HG02588 (cell line): Measurements from ENCODE around the gene GALT.

Experiments
- ATAC-seq: cut with Tn5 transposase; IDR thresholded peaks from one replicate; pipeline ENCODE4 v1.9.1; 2021; ENCODE audit warnings: mild to moderate bottlenecking, moderate library complexity; ENCODE audit not compliant: unreplicated experiment

GALT gene

GRCh38 chr9:34651321-34651720 is 4.8 kb downstream of the GALT start:
- no peak for ATAC-seq

DNA sequence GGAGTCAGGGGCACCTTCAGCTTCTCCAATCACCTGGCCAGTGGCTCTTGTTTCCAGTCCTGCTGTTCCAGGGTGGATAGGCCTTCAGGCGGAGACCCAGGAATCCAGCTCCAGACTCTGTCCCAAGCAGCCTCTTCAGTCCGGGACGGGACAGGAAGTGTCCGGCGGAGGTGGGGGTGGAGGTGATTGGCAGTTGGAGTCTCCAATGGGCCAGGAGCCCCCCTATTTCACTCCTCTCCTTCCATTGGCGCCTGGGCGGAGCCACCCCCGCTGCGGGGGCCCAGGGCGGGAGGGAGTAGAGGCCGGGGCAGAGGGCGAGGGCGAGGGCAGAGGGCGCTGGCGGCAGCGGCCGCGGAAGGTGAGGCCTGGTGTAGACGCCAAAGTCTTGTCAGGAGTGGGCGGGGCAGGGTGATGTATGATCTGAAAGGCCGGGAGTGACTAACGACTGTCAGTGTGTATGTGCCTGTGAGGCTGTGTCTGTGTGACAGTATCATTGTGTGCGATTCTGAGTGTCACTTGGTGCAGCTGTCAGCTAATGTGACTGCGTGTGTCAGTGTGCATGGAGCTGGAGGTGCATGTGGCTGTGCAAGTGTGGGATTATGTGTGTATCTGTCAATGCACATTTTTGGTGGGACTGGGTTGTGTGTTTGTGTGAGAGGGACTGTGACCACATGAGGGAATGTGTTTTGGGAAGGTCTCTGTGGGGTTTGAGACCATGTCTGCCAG is 5.6 kb downstream of the GALT start, which contains the start of gene IL11RA:
Gene IL11RA, plus strand, starts transcription at position 310 of the 726 bp plus-strand sequence. CDS start 3,033 bp downstream, outside the sequence.
- ATAC-seq: no peak

GRCh38 chr9:34652602-34653000 is 6.1 kb downstream of the GALT start:
- no peak for ATAC-seq

GRCh38 chr9:34653151-34654072 is 6.9 kb downstream of the GALT start:
- no peak for ATAC-seq

- no peak for ATAC-seq
Observed at GRCh38 chr9:34654323-34655051, 8.0 kb downstream of the GALT start.

- no peak for ATAC-seq
Observed at GRCh38 chr9:34655394-34655793, 8.9 kb downstream of the GALT start.

DNA sequence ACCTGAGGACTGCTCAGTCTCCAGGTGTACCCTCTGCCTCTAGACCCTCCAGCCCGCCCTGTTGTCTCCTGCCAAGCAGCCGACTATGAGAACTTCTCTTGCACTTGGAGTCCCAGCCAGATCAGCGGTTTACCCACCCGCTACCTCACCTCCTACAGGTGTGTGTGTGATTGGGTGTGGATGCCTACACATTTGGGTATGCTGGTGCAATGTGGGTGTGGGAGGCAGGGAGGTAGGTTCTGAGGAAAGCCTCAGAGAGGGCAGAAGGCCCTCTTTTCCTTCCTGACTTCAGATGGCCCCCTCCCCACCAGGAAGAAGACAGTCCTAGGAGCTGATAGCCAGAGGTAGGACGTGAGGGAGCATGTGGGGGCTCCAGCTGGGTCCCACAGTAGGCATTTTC is 10.5 kb downstream of the GALT start:
- no peak for ATAC-seq

- ATAC-seq: no peak
Observed at GRCh38 chr9:34658461-34658860, 12.0 kb downstream of the GALT start.

DNA sequence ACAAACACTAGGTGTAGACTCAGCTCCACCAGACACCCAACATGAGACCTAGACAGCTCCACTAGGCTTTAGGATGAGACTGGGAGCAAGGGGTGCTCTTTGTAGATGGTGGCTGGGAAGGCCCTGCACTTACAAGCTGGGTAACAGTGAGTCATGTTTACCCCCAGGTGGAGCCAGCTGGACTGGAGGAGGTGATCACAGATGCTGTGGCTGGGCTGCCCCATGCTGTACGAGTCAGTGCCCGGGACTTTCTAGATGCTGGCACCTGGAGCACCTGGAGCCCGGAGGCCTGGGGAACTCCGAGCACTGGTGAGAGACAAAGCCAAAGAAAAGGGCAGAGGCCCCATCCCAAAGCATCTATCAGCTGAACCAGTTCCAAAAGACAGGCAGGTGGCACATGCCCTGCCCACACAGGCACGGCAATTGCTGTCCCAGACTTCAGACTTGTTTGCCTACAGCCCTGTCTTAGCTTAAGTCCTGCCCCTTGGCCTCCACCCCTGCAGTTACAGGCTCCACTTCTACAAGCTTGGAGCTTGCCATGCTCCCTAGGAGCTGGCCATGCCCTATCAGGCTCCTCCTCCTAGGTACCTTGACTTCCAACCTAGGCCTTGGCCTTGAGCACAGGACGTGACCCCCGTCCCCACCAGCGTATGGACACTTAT is 13.2 kb downstream of the GALT start:
- ATAC-seq: no peak

DNA sequence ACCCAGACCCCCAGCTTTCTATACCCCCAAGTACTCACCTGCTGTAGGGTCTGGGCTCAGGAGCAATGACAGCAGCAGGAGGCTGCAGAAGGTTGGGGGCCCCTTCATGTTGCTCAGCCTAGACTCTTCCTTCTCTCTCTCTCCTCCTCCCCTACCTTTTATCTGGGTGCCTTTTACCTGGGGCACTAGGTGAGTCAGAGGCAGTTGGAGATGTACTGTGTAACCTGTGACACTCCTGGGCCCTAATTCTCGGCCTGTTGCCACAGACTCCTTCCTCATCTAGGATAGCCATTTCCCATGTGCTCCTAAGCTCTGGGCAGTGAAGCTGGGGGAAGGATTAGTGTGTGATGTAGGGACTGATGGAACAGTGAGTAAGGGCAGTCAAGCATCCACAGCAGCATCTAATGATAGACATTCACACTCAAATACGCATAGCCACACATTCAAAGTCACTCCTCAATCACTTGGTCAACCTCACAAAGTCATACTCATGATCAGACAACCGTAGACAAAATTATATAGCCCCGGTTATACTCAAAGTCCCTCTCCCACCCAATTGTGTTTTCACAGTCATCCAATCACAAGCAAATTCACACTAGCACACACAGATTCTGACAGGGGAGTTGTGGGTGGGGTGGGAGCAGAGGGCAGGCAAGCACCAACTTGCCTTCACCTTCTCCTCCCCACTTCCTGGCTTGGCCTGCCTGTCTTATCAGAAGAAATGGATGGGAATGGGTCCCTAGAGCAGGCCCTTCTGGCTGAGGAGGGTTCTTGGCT is 16.2 kb downstream of the GALT start, which contains the start of gene CCL27:
Gene CCL27, minus strand, starts transcription at position 132 of the 777 bp plus-strand sequence. Its CDS starts 24 bp downstream, at position 108.
- no peak for ATAC-seq

DNA sequence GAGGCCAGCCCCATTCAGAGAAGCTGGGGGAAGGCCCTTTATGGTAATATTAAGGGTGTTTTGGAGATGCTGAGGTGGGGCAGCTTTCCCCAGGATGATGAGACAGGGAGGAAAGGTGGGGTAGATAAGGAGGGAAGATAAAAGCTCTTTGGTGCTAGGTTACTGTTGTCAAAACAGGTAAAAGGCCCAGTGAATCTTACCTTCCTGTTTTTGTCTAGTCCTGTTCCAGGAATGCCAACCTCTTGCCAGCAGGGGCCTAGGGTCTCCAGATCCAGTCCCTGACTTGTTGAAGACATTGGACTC is 16.8 kb downstream of the GALT start:
- no peak for ATAC-seq

DNA sequence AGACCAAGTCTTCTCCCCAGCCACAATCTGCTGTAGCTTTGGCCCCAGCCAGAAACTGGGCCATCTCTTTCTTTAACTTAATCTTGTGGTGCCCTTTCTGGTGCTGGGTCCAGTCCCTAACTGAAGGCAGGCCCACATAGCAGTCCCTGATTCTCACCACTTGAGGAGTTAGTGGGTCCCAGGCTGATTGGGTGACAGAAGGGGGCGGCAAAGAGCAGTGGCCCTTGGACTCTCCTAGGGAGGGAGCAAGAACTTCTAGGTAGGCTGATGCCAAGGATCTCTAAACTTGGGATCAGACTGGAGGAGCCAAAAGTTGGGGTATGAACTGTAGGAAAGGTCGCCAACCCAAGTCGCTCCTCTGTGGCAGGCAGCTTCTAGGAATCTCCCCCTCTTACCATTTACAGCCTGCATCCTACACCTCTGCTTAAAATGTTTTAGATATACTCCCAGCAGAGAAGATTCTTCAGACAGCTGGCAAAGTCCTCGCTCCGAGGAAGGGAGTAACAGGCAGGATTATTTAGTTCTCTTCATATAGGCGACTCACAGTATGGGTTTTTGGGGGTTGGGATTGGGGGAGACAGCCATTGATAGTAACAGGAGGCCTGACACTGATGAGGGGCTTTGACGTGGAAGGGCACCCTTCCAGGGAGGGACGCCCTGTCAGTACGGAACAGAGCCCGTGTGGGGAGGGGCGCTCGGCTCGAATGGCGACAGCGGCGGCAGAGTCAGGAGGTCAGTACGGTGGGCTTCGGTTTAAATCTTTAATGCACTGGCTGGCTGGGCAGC is 18.0 kb downstream of the GALT start:
- peak; percentile 62 for ATAC-seq

DNA sequence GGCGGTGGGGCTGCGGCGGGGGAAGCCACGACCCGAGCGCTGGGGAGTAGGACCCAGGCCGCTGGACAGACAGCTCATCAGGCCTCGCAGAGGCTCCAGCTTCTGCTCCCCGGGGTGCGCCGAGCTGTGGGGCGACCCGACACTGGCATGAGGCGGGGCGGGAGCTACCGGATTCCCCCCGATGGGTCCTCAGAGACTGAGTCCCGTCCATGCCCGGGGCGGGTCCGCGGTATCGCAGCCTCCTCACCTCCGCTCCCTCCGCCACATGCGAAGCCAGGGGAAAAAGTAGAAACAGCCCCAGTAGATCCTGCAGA is 18.5 kb downstream of the GALT start:
- peak; percentile 19 for ATAC-seq

GRCh38 chr9:34665381-34666250 is 19.1 kb downstream of the GALT start:
- ATAC-seq: peak; percentile 62

DNA sequence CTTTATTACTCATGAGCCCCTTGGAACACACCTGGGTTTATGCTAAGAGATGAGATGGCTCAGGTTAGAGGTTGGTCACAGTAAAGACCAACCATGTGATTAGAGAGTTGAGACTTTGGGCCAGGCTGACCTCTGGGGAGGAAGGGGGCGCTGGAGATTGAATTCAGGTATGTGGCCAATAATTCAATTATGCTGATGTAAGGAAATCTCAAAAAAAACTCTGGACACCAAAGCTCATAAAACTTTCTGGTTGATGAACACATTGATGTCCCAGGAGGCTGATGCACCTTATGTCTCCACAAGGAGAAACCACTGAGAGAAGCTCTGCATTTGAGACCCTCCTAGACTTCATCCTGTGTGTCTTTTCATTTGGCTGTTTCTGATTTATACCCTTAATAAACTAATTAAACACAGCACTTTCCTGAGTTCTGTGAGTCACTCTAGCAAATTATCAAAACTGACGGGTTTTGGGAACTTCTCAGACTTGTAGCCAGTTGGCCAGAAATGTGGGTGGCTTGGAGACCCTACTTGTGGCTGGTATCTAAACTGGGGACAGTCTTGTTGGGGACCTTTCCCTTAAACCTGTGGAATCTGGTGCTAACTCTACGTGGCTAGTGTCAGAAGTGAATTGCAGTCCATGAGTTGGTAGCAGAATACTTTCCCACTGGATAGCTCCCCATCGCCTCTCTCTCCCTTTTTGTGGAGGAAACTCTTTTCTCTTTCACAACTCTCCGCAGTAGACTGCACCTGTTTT is 23.5 kb downstream of the GALT start:
- no peak for ATAC-seq

- ATAC-seq: no peak
Observed at GRCh38 chr9:34671307-34671706, 24.8 kb downstream of the GALT start.

DNA sequence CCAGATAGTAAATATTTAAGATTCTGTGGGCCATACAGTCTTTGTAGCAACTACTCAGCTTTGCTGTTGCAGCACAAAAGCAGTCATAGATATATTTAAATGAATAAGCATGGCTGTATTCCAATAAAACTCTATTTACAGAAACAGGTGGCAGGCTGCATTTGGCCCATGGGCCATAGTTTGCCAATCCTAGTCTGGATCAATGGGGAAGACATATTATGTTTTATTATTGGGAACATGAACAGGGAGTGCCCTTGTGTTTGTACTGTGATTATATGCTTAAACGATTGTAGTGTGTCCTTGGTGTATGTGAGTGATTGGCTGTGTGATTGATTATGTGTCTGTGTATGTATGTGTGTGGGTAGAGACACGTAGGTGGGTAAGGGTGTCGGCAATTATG is 28.0 kb downstream of the GALT start:
- no peak for ATAC-seq
